Stimulated activated CD8-positive, alpha-beta memory T cell treated with anti-CD3 and anti-CD28 coated beads, Interleukin-12 subunit alpha, Interleukin-12 subunit beta, amount 100 ng/mL, for 4 hours (primary cell): ENCODE measurements around the gene PRKACB.
"Not testable (repeated sequence)": the region's sequence is repeated elsewhere in the genome, so short reads cannot be mapped to it uniquely, and the experiment has no call there.

Experiments
- DNase-seq: peaks from one replicate; pipeline ENCODE4 v3.0.0-alpha.2; 2020; ENCODE audit warnings: low read depth

PRKACB gene

GRCh38 chr1:84269306-84269705 is 125.2 kb downstream of the PRKACB start:
- DNase-seq: no peak

- no peak for DNase-seq
Measured at GRCh38 chr1:84271441-84272151, 127.5 kb downstream of the PRKACB start.

GRCh38 chr1:84272401-84272800 is 128.3 kb downstream of the PRKACB start:
- DNase-seq: no peak

- DNase-seq: no peak
Measured at GRCh38 chr1:84277343-84278059, 133.4 kb downstream of the PRKACB start.

- no peak for DNase-seq
Measured at GRCh38 chr1:84278905-84279304, 134.8 kb downstream of the PRKACB start.

GRCh38 chr1:84280912-84281311 is 136.8 kb downstream of the PRKACB start:
- no peak for DNase-seq

GRCh38 chr1:84282780-84283333 is 138.8 kb downstream of the PRKACB start:
- no peak for DNase-seq

- no peak for DNase-seq
Measured at GRCh38 chr1:84283381-84283780, 139.3 kb downstream of the PRKACB start.

- no peak for DNase-seq
Measured at GRCh38 chr1:84286071-84286470, 142.0 kb downstream of the PRKACB start.

- not testable (repeated sequence) for DNase-seq
Measured at GRCh38 chr1:84287389-84287788, 143.3 kb downstream of the PRKACB start.
